AG09319 (cell line): Measurements from ENCODE around the gene NRP1.

ENCODE experiments used
- DNase-seq: peaks from one replicate; pipeline ENCODE4 v3.0.0-alpha.2; 2010; ENCODE audit warnings: low read depth; ENCODE audit errors: extremely low read depth
- CTCF ChIP-seq: IDR thresholded peaks from 2 replicates; pipeline ENCODE4 v1.5.1; 2011; ENCODE audit warnings: low read depth, mild to moderate bottlenecking, inconsistent platforms, low read length, moderate library complexity

The NRP1 gene

GRCh38 chr10:33363106-33363505, 28.6 kb upstream of the NRP1 start:
- no peak for DNase-seq
- TF ChIP-seq CTCF: no peak

- DNase-seq: no peak
Observed at GRCh38 chr10:33358016-33358415, 23.5 kb upstream of the NRP1 start.

GRCh38 chr10:33355274-33355673, 20.8 kb upstream of the NRP1 start:
- DNase-seq: no peak
- no peak for TF ChIP-seq CTCF

More at GRCh38 chr10:33358016-33358415, 23.5 kb upstream of the NRP1 start:
- TF ChIP-seq CTCF: no peak

GRCh38 chr10:33353853-33354252, 19.4 kb upstream of the NRP1 start:
- DNase-seq: no peak

GRCh38 chr10:33353334-33353733, 18.9 kb upstream of the NRP1 start:
- TF ChIP-seq CTCF: no peak
- no peak for DNase-seq

More at GRCh38 chr10:33353853-33354252, 19.4 kb upstream of the NRP1 start:
- TF ChIP-seq CTCF: no peak

GRCh38 chr10:33352615-33353014, 18.1 kb upstream of the NRP1 start:
- DNase-seq: no peak

GRCh38 chr10:33352175-33352574, 17.7 kb upstream of the NRP1 start:
- no peak for DNase-seq
- no peak for TF ChIP-seq CTCF

More at GRCh38 chr10:33352615-33353014, 18.1 kb upstream of the NRP1 start:
- TF ChIP-seq CTCF: no peak
